H1 (cell line): ENCODE results near the gene DDHD1. TPM values are rescaled to one million over a fixed set of nuclear protein-coding genes. Genes with fewer than 3 reads are reported as not detected.
"Not testable (repeated sequence)": the region's sequence is repeated elsewhere in the genome, so short reads cannot be mapped to it uniquely, and the experiment has no call there.

Experiments used
- CTCF ChIA-PET: fragments of 300-600 bp; sonication (Branson Sonifier 250); formaldehyde crosslinking; loops from one replicate; lab custom pipeline; 2021; ENCODE audit not compliant: partially characterized antibody; lab: Charles Lee
- POLR2A ChIA-PET: fragments of 300-600 bp; sonication (Branson Sonifier 250); formaldehyde crosslinking; loops from one replicate; lab custom pipeline; 2021; ENCODE audit warnings: inconsistent platforms; ENCODE audit not compliant: partially characterized antibody; lab: Charles Lee
- DNase-seq, 2 experiments: peaks; one replicate each; pipeline versions ENCODE4 v3.0.0 to v3.0.0-alpha.2; 2010 to 2022; ENCODE audit warnings: low spot score in 2 of 2, low read depth in 1 of 2, mixed read lengths in 1 of 2
- FAIRE-seq: peaks from 2 replicates; lab custom pipeline; 2011; peaks lifted over from hg19 to GRCh38; lab: Jason Lieb, UNC
- H2AFZ ChIP-seq: 2 replicates; pipeline ENCODE4 v1.8.1; 2012; ENCODE audit warnings: low read length, inconsistent platforms
- H2AK5ac ChIP-seq: 2 replicates; pipeline ENCODE4 v1.6.1; 2013; ENCODE audit warnings: low read depth, low read length
- H2BK120ac ChIP-seq: replicated peaks from 2 replicates; pipeline ENCODE3; 2013; ENCODE audit warnings: low read depth, low read length, inconsistent platforms
- H2BK12ac ChIP-seq: 2 replicates; pipeline ENCODE4 v1.6.1; 2013; ENCODE audit warnings: low read depth, low read length
- H2BK15ac ChIP-seq: 2 replicates; pipeline ENCODE4 v1.6.1; 2013; ENCODE audit warnings: low read length
- H2BK20ac ChIP-seq: 2 replicates; pipeline ENCODE4 v1.6.1; 2013; ENCODE audit warnings: low read length
- H2BK5ac ChIP-seq: 2 replicates; pipeline ENCODE4 v1.6.1; 2013; ENCODE audit warnings: low read depth, low read length
- H3K14ac ChIP-seq: 2 replicates; pipeline ENCODE4 v1.6.1; 2013; ENCODE audit warnings: inconsistent platforms; ENCODE audit not compliant: insufficient read length
- H3K18ac ChIP-seq: 2 replicates; pipeline ENCODE4 v1.6.1; 2013; ENCODE audit warnings: low read length; ENCODE audit errors: extremely low read depth
- H3K23ac ChIP-seq: 2 replicates; pipeline ENCODE4 v1.6.1; 2013; ENCODE audit warnings: inconsistent platforms; ENCODE audit not compliant: insufficient read length
- H3K23me2 ChIP-seq: 2 replicates; pipeline ENCODE4 v1.6.1; 2013; ENCODE audit warnings: low read depth, low read length
- H3K27ac ChIP-seq: 2 replicates; pipeline ENCODE4 v1.6.1; 2011; ENCODE audit warnings: low read depth, low read length, inconsistent platforms
- H3K27me3 ChIP-seq, 4 experiments: replicated peaks in 1 of 4; 1 replicate in 1 of 4; 2 replicates in 3 of 4; pipeline versions ENCODE4 v1.6.1 to v1.8.1; 2011 to 2013; ENCODE audit warnings: low read length in 3 of 4, mild to moderate bottlenecking in 3 of 4, inconsistent platforms in 2 of 4, mixed read lengths in 2 of 4, moderate library complexity in 1 of 4; ENCODE audit not compliant: control insufficient read depth in 3 of 4, insufficient read depth in 3 of 4; ENCODE audit errors: extremely low read depth in 1 of 4
- H3K36me3 ChIP-seq, 4 experiments: 2 replicates each; pipeline versions ENCODE4 v1.6.1 to v1.8.1; 2011 to 2013; ENCODE audit warnings: mild to moderate bottlenecking in 4 of 4, low read length in 3 of 4, moderate library complexity in 2 of 4, control low read depth in 1 of 4, inconsistent platforms in 1 of 4; ENCODE audit not compliant: insufficient read depth in 4 of 4, control insufficient read depth in 2 of 4
- H3K4ac ChIP-seq: replicated peaks from 2 replicates; pipeline ENCODE3; 2013; ENCODE audit warnings: low read length, low read depth, mixed read lengths, inconsistent platforms; ENCODE audit not compliant: insufficient read length
- H3K4me1 ChIP-seq, 4 experiments: replicated peaks in 1 of 4; 1 replicate in 1 of 4; 2 replicates in 3 of 4; pipeline versions ENCODE4 v1.6.1 to v1.8.1; 2011 to 2013; ENCODE audit warnings: low read length in 3 of 4, inconsistent platforms in 2 of 4, mixed read lengths in 1 of 4; ENCODE audit not compliant: insufficient read depth in 4 of 4, control insufficient read depth in 3 of 4
- H3K4me2 ChIP-seq, 2 experiments: 2 replicates each; pipeline versions ENCODE4 v1.6.1 to v1.8.1; 2011 to 2013; ENCODE audit warnings: low read depth in 2 of 2, low read length in 2 of 2, control low read depth in 1 of 2, inconsistent platforms in 1 of 2, mild to moderate bottlenecking in 1 of 2; ENCODE audit not compliant: insufficient read depth in 1 of 2
- H3K4me3 ChIP-seq, 4 experiments: fragments of 200-600, 300-600 bp in 1 of 4; sonication (generic), shearing (Covaris generic), sonication (Bioruptor Twin) in 1 of 4; 2 replicates each; pipeline versions ENCODE4 v1.5.1 to v1.8.1; 2011 to 2016; ENCODE audit warnings: low read length in 4 of 4, low read depth in 3 of 4, control low read depth in 2 of 4, inconsistent platforms in 2 of 4, mild to moderate bottlenecking in 2 of 4, mixed read lengths in 1 of 4, moderate library complexity in 1 of 4; ENCODE audit not compliant: insufficient read depth in 2 of 4; ENCODE audit errors: extremely low read depth in 1 of 4
- H3K56ac ChIP-seq: replicated peaks from 2 replicates; pipeline ENCODE3; 2013; ENCODE audit warnings: low read depth, mild to moderate bottlenecking, mixed read lengths, low read length, inconsistent platforms; ENCODE audit not compliant: insufficient read length
- H3K79me1 ChIP-seq: 2 replicates; pipeline ENCODE4 v1.6.1; 2013; ENCODE audit warnings: low read depth, low read length, control low read depth
- H3K79me2 ChIP-seq, 2 experiments: 2 replicates each; pipeline versions ENCODE4 v1.6.1 to v1.8.1; 2012 to 2013; ENCODE audit warnings: low read length in 2 of 2, mild to moderate bottlenecking in 2 of 2, inconsistent platforms in 1 of 2; ENCODE audit not compliant: insufficient read depth in 2 of 2, control insufficient read depth in 1 of 2
- H3K9ac ChIP-seq, 4 experiments: replicated peaks in 1 of 4; 1 replicate in 1 of 4; 2 replicates in 3 of 4; pipeline versions ENCODE4 v1.6.1 to v1.8.1; 2011 to 2013; ENCODE audit warnings: low read depth in 3 of 4, low read length in 3 of 4, control low read depth in 2 of 4, mild to moderate bottlenecking in 2 of 4, moderate library complexity in 2 of 4, inconsistent platforms in 1 of 4; ENCODE audit errors: extremely low read depth in 1 of 4
- H3K9me3 ChIP-seq, 2 experiments: 2 replicates each; pipeline versions ENCODE4 v1.6.1 to v1.8.1; 2012 to 2013; ENCODE audit warnings: mild to moderate bottlenecking in 2 of 2, moderate library complexity in 2 of 2, control low read depth in 1 of 2, inconsistent platforms in 1 of 2, low read depth in 1 of 2, low read length in 1 of 2, mixed read lengths in 1 of 2; ENCODE audit not compliant: insufficient read depth in 2 of 2
- H4K20me1 ChIP-seq, 2 experiments: replicated peaks in 1 of 2; 2 replicates each; pipeline versions ENCODE3 to v1.8.1; 2011 to 2013; ENCODE audit warnings: inconsistent platforms in 2 of 2, low read length in 2 of 2, mild to moderate bottlenecking in 1 of 2; ENCODE audit not compliant: insufficient read depth in 2 of 2, control insufficient read depth in 1 of 2
- H4K5ac ChIP-seq: 2 replicates; pipeline ENCODE4 v1.6.1; 2013; ENCODE audit warnings: low read length, low read depth, mixed read lengths, inconsistent platforms; ENCODE audit not compliant: insufficient read length
- H4K8ac ChIP-seq: 2 replicates; pipeline ENCODE4 v1.8.0; 2013; ENCODE audit warnings: mild to moderate bottlenecking, moderate library complexity, low read length, inconsistent platforms; ENCODE audit not compliant: insufficient read depth; ENCODE audit errors: extremely low read depth
- H4K91ac ChIP-seq: replicated peaks from 2 replicates; pipeline ENCODE3; 2013; ENCODE audit warnings: low read length, mixed read lengths, inconsistent platforms; ENCODE audit not compliant: insufficient read length
- JUND ChIP-seq: IDR thresholded peaks from 2 replicates; pipeline ENCODE4 v1.6.1; 2011; ENCODE audit warnings: mild to moderate bottlenecking, improper control_type of control experiment, low read length
- RBBP5 ChIP-seq: IDR thresholded peaks from 2 replicates; pipeline ENCODE4 v1.7.1; 2012; ENCODE audit warnings: low read depth, mild to moderate bottlenecking, inconsistent platforms, low read length, moderate library complexity, borderline replicate concordance
- SP2 ChIP-seq: IDR thresholded peaks from 2 replicates; pipeline ENCODE4 v1.6.1; 2012; ENCODE audit warnings: mild to moderate bottlenecking, low read length, inconsistent platforms
- WGBS, 2 experiments: shearing (Covaris generic) in 1 of 2; methylation state at CpG; one replicate each; pipeline versions ENCODE4 v1.1.6 to v1.1.7; 2013 to 2015; ENCODE audit warnings: low lambda C conversion rate in 2 of 2, mixed read lengths in 2 of 2, inconsistent platforms in 1 of 2, low coverage in 1 of 2, missing lambda C conversion rate in 1 of 2; ENCODE audit not compliant: insufficient replicate concordance in 2 of 2, insufficient coverage in 1 of 2, insufficient read length in 1 of 2; ENCODE audit errors: extremely low coverage in 1 of 2, missing lambda C conversion rate in 1 of 2; 5-methylcytosine and 5-hydroxymethylcytosine counted together
- polyA plus RNA-seq, 7 experiments: library from polyadenylated mRNA; depleted of rRNA in 3 of 7; stranded (reverse) in 5 of 7; unstranded in 2 of 7; fragments of >200 nt in 5 of 7; fragments of 200-250 nt in 2 of 7; gene quantifications; 1 replicate in 5 of 7; 2 replicates in 1 of 7; 4 replicates in 1 of 7; pipeline versions ENCODE4 v1.2.1 to v1.2.3, GENCODE V29; 2011 to 2013; ENCODE audit warnings: missing spikeins in 2 of 7, mixed read lengths in 2 of 7
- total RNA-seq: library from RNA; stranded (reverse); fragmentation: NEBNext Ultra II Directional; extraction: Animal tissue kit (Norgen Biotek cat#: 25700); gene quantifications from 2 replicates; pipeline ENCODE4 v1.2.1, GENCODE V29; 2021

Gene DDHD1
- total and polyA plus RNA-seq, 2 of the 8 experiments (the other 6 are each of a cell fraction or from before 2014, with no cell fraction given): 3.6 to 16.0 TPM

- TF ChIP-seq RBBP5 (no peak), SP2 (no peak), JUND (no peak)
Measured at GRCh38 chr14:53124786-53125185, 28.3 kb downstream of the DDHD1 start (continued).

- H2BK15ac ChIP-seq, H3K4me1 ChIP-seq, H3K23me2 ChIP-seq, POLR2A ChIA-PET, H3K14ac ChIP-seq, H3K4me2 ChIP-seq, H3K23ac ChIP-seq, H4K5ac ChIP-seq, H3K36me3 ChIP-seq, H4K91ac ChIP-seq, H4K8ac ChIP-seq, H3K56ac ChIP-seq, H3K4ac ChIP-seq, H3K27ac ChIP-seq, H3K79me1 ChIP-seq, H2BK12ac ChIP-seq, H2AFZ ChIP-seq, H3K27me3 ChIP-seq, H2BK20ac ChIP-seq, H2BK120ac ChIP-seq, H2AK5ac ChIP-seq, H3K18ac ChIP-seq, DNase-seq, H2BK5ac ChIP-seq, H3K9ac ChIP-seq, FAIRE-seq, H4K20me1 ChIP-seq, H3K4me3 ChIP-seq, H3K9me3 ChIP-seq: not testable (repeated sequence)
- CTCF ChIA-PET: interaction anchor here (1.0 kb wide), 1 partner anchor 11 kb away, joined by 4 read pairs; no protein-coding TSS in a partner anchor
- WGBS, 2 experiments: 89% methylated on average over 2 of the region's 2 CpGs; no CpG with 5 or more reads in 1 of the 2 experiments
- peaks cover 0 to 18% of the 10 kb centered on the region in 2 experiments; a peak in 2 of 4 replicates for H3K79me2 ChIP-seq
Measured at GRCh38 chr14:53121419-53121818, 31.7 kb downstream of the DDHD1 start.
